Osteoblast (primary cell): Measurements from ENCODE around the gene CRIP1. TPM values are rescaled to one million over a fixed set of nuclear protein-coding genes. Genes with fewer than 3 reads are reported as not detected.
A peak's percentile ranks its signal among the peaks of the same experiment; 100 is the strongest.

Experiments
- DNase-seq: peaks from one replicate; pipeline ENCODE4 v3.0.0; 2011; ENCODE audit warnings: low spot score, mixed read lengths; ENCODE audit not compliant: insufficient read length; ENCODE audit errors: missing footprints
- H2AFZ ChIP-seq: 2 replicates; pipeline ENCODE4 v1.6.0; 2011; ENCODE audit warnings: mild to moderate bottlenecking, low read length
- H3K27ac ChIP-seq: 2 replicates; pipeline ENCODE4 v1.5.1; 2011; ENCODE audit warnings: mild to moderate bottlenecking, low read depth, low read length, moderate library complexity
- H3K27me3 ChIP-seq: 2 replicates; pipeline ENCODE4 v1.6.0; 2012; ENCODE audit warnings: mild to moderate bottlenecking, control low read depth, inconsistent platforms, low read length, moderate library complexity; ENCODE audit not compliant: insufficient read depth
- H3K36me3 ChIP-seq: 2 replicates; pipeline ENCODE4 v1.5.1; 2011; ENCODE audit warnings: mild to moderate bottlenecking, low read length, control low read depth, moderate library complexity; ENCODE audit not compliant: insufficient read depth
- H3K4me1 ChIP-seq: 2 replicates; pipeline ENCODE4 v1.5.1; 2011; ENCODE audit warnings: mild to moderate bottlenecking, low read length, control low read depth, moderate library complexity; ENCODE audit not compliant: insufficient read depth
- H3K4me2 ChIP-seq: 2 replicates; pipeline ENCODE4 v1.6.0; 2011; ENCODE audit warnings: mild to moderate bottlenecking, low read length; ENCODE audit not compliant: insufficient read depth
- H3K4me3 ChIP-seq: fragments of 200-600 bp; sonication (generic); 3 replicates; pipeline ENCODE4 v1.5.1; 2012; ENCODE audit warnings: mild to moderate bottlenecking, low read length, inconsistent platforms; ENCODE audit not compliant: insufficient read depth
- H3K79me2 ChIP-seq: 2 replicates; pipeline ENCODE4 v1.6.0; 2012; ENCODE audit warnings: mild to moderate bottlenecking, low read length, control low read depth, inconsistent platforms; ENCODE audit not compliant: insufficient read depth
- H3K9me3 ChIP-seq: 2 replicates; pipeline ENCODE4 v1.5.1; 2011; ENCODE audit warnings: low read depth, low read length, control low read depth
- H4K20me1 ChIP-seq: 2 replicates; pipeline ENCODE4 v1.6.0; 2012; ENCODE audit warnings: mild to moderate bottlenecking, low read length, control low read depth; ENCODE audit not compliant: insufficient read depth
- total RNA-seq: library from RNA; depleted of rRNA; stranded (reverse); fragments of >200 nt; gene quantifications from 2 replicates; pipeline ENCODE4 v1.2.3, GENCODE V29; 2012
- TF ChIP-seq, protein P1 (sequence below): IDR thresholded peaks from 2 replicates; pipeline ENCODE4 v1.5.1; 2011; ENCODE audit warnings: mild to moderate bottlenecking, low read depth, low read length, moderate library complexity; ENCODE audit errors: extremely low read depth

The CRIP1 gene
- total RNA-seq, 1 donor: 8.7 TPM

DNA sequence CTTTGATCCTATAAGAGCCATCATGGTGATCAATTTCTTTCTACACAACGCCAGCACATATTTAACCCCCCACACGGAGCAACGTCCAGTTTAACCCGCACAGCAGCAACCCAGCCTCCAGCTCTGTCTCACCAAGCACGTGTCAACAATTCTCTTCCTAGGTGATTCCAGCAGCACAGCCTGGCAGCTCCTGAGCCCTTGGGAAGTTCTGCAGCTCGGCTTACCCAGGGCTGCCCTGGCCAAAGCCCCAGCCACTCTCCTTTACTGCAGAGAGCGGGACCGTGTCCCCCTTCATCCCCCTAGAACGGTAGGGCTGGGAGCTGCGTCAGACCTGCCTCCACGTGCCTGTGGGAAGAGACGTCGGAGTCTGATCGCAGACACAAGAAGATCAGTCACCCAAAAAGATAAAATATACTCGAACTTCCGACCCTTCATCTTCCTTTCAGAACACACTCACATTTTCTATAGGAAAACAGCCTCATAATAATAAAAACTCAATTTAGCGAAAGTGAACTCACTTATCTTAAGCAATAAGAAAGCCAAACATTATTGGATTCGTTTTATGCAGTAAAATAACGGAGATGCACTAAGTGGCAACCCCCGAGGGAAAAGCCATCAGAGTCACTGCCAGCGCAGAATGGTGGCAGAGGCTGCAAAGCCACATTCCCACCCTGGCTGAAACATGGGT, 47.3 kb downstream of the CRIP1 start:
- Histone ChIP-seq H3K4me3 (no peak overlapping the region), H3K4me1 (no peaks in the 10 kb centered on the region), H4K20me1 (no peaks in the 10 kb centered on the region), H3K36me3 (no peaks in the 10 kb centered on the region), H3K4me2 (no peak overlapping the region), H3K27me3 (peaks cover 13% of the 10 kb centered on the region), H3K9me3 (no peaks in the 10 kb centered on the region), H3K79me2 (no peaks in the 10 kb centered on the region), H3K27ac (no peak overlapping the region), H2AFZ (no peak overlapping the region)
- TF ChIP-seq, protein P1, sequence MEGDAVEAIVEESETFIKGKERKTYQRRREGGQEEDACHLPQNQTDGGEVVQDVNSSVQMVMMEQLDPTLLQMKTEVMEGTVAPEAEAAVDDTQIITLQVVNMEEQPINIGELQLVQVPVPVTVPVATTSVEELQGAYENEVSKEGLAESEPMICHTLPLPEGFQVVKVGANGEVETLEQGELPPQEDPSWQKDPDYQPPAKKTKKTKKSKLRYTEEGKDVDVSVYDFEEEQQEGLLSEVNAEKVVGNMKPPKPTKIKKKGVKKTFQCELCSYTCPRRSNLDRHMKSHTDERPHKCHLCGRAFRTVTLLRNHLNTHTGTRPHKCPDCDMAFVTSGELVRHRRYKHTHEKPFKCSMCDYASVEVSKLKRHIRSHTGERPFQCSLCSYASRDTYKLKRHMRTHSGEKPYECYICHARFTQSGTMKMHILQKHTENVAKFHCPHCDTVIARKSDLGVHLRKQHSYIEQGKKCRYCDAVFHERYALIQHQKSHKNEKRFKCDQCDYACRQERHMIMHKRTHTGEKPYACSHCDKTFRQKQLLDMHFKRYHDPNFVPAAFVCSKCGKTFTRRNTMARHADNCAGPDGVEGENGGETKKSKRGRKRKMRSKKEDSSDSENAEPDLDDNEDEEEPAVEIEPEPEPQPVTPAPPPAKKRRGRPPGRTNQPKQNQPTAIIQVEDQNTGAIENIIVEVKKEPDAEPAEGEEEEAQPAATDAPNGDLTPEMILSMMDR: no peak
- DNase-seq: no peak

DNA sequence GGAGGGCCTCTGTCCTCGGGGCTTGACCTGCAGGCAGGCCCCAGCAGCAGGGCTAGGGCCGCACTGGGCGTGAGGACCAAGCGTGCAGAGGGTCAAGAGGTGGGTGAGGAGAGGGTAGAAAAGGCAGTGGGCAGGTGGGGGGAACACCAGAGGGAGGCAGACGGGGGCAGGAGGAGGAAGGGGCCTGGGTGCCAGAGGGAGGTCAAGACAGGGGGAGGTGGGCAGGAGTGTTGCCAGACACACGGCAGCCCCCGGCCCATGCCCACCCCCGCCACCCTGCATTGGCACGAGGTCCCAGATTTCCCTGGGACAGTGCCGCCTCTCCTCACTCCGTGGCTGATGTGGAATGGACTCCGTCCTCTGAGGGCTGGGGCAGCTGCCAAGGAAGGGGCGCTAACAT, 47.9 kb downstream of the CRIP1 start:
- Histone ChIP-seq H3K27me3 (peaks cover 13% of the 10 kb centered on the region), H4K20me1 (no peaks in the 10 kb centered on the region), H3K4me2 (no peak overlapping the region), H3K27ac (no peak overlapping the region), H3K79me2 (no peaks in the 10 kb centered on the region), H3K4me1 (no peaks in the 10 kb centered on the region), H3K36me3 (no peaks in the 10 kb centered on the region), H3K9me3 (no peaks in the 10 kb centered on the region), H3K4me3 (no peak overlapping the region), H2AFZ (no peak overlapping the region)
- DNase-seq: peak; percentile 65
- TF ChIP-seq, protein P1: no peak

DNA sequence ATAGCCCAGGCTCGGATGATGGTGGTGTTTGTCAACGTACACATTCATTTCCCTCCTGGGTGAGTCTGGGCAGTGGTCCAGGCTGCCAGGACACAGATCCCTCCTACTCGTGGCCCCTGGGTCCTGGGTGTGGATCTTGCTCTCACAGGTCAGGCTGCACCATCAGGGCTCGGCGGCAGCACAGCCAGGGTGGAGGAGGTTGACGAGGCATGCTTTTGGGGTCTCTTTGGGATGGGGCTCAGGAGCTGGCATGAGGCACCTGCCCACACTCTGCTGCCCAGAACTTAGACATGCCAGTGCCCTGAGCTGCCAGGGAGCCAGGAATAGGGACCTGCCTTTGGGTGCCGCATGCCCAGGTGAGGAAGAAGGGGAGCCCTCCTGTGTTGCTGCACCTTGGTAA, 49.4 kb downstream of the CRIP1 start:
- no peaks in the 10 kb centered on the region for H3K9me3 ChIP-seq
- H3K36me3 ChIP-seq: no peaks in the 10 kb centered on the region
- H3K79me2 ChIP-seq: no peaks in the 10 kb centered on the region
- peak; percentile 78 for DNase-seq
- no peak overlapping the region for H3K4me2 ChIP-seq
- TF ChIP-seq, protein P1: no peak
- no peaks in the 10 kb centered on the region for H4K20me1 ChIP-seq
- H3K27ac ChIP-seq: no peak overlapping the region
- no peaks in the 10 kb centered on the region for H3K4me1 ChIP-seq
- no peak overlapping the region for H3K4me3 ChIP-seq
- H2AFZ ChIP-seq: no peak overlapping the region
- peaks cover 13% of the 10 kb centered on the region for H3K27me3 ChIP-seq

DNA sequence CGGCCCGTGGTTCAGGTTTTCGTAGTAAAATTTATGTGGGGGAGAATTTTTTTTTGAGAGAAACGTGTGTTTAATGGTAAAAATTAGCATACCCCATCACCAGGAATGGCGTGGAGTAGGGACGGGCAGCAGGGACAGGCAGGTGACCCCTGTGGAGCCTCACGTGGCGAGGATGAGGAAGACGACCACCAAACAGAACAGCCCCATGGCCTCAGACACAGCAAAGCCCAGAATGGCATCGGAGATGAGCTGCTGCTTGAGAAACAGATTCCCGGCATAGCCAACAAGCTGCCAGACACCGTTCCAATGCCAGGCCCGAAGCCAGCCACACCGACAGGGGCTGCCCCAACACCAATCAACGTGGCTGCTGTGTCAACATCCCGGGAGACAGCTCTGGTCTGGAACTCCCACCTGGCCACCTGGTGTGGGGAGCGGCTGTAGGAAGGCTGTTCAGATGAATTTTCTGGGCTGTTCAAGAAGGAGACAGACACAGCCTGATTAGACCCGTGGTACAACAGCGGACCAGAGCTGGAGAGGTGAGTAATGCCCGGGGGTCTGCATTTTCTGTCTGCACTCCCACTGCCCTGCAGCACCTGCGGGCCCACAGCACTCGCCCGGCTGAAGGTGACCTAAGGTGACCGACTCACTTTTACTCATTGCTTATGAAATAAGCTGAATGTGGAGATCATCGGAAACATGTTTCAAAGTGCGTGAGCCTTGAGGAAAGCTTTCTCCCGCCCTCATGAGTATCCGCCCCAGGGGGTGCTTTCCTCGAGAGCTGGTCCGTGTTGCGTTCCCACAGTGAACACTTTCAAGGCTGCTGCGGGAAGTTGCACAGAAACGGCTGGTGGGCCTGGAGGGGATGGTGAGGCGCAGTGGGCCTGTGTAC, 50.2 kb downstream of the CRIP1 start:
- H3K9me3 ChIP-seq: no peaks in the 10 kb centered on the region
- H3K27ac ChIP-seq: no peak overlapping the region
- no peak overlapping the region for H2AFZ ChIP-seq
- peaks cover 13% of the 10 kb centered on the region for H3K27me3 ChIP-seq
- H3K4me3 ChIP-seq: no peak overlapping the region
- H3K4me1 ChIP-seq: no peaks in the 10 kb centered on the region
- no peak overlapping the region for H3K4me2 ChIP-seq
- H4K20me1 ChIP-seq: no peaks in the 10 kb centered on the region
- DNase-seq: peak; percentile 70
- no peaks in the 10 kb centered on the region for H3K36me3 ChIP-seq
- no peaks in the 10 kb centered on the region for H3K79me2 ChIP-seq
- TF ChIP-seq, protein P1: no peak
